HFF-Myc (cell line): ENCODE data around the gene TJP3.
A peak's percentile ranks its signal among the peaks of the same experiment; 100 is the strongest.

ENCODE experiments used
- DNase-seq: peaks from one replicate; pipeline ENCODE4 v3.0.0-alpha.2; 2011; ENCODE audit warnings: low read depth; ENCODE audit errors: extremely low read depth
- H3K4me3 ChIP-seq: replicated peaks from 2 replicates; pipeline ENCODE4 v1.5.1; 2011; ENCODE audit warnings: low read depth, mild to moderate bottlenecking, control low read depth, low read length
- TF ChIP-seq, protein P1 (sequence below): IDR thresholded peaks from 2 replicates; pipeline ENCODE4 v1.5.1; 2012; ENCODE audit warnings: mild to moderate bottlenecking, low read depth, low read length, control low read depth; ENCODE audit errors: missing control alignments

TJP3 gene

DNA sequence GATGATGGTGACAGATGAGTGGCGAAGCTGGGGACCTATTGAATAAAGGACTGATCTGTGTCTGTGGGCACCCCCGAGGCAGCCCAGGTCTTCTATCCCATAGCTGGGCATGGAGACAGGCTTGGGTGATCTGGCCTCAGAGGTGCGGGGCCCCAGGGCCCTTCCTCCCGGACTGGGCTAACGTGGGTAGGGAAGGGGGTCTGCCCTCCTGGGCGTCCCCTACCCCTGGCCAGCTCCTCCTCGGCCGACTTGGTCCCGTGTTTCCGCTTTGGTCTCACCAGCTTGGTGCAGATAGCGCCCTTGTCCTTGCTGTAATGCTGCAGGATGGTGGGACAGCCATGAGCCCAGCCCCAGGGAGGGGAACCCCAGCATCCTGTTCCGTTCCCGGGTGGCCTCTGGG is 74.7 kb downstream of the TJP3 start:
- TF ChIP-seq, protein P1, sequence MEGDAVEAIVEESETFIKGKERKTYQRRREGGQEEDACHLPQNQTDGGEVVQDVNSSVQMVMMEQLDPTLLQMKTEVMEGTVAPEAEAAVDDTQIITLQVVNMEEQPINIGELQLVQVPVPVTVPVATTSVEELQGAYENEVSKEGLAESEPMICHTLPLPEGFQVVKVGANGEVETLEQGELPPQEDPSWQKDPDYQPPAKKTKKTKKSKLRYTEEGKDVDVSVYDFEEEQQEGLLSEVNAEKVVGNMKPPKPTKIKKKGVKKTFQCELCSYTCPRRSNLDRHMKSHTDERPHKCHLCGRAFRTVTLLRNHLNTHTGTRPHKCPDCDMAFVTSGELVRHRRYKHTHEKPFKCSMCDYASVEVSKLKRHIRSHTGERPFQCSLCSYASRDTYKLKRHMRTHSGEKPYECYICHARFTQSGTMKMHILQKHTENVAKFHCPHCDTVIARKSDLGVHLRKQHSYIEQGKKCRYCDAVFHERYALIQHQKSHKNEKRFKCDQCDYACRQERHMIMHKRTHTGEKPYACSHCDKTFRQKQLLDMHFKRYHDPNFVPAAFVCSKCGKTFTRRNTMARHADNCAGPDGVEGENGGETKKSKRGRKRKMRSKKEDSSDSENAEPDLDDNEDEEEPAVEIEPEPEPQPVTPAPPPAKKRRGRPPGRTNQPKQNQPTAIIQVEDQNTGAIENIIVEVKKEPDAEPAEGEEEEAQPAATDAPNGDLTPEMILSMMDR = no peak
- DNase-seq = no peak
- no peak overlapping the region for H3K4me3 ChIP-seq

DNA sequence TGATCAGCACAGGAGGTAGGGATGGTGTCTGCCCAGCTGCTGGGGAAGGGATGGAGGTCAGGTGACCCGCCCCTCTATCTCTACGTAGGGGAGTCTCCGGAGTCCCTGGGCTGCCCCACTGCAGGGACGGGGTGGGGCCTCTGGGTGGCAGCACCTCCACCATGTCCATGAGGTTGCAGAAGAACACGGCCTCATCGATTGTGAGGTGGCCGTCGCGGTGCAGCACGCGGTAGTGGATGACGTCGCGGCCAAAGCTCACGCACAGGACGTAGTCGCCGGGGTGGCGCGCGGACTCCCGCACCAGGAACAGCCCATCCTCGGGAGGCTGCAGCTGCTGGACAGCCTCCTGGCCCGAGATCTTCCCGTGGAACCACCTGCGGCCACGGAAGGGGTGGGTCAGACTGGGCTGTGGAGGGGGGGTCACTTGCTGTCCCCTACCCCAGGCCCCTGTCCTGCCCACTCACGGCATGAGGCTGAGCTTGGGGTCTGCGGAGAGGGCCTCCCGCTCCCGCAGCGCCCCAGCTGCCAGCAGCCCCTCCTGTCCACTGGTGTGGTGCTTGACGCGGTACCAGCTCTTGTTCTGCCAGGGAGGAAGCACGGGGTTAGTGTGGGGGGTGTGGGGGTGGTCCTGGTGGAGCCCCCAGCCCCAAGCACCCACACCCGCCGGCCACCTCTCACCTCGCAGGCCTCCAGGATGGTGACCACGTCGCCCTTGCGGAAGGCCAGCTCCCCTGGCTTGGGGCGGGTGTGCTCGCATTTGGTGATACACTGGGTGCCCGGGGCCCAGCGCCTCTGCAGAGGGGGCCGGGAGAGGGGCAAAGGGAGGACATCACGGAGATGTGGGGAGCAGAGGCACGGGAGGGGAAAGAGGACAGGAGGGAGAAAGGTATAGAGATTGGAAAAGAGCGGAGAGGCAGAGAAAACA is 75.7 kb downstream of the TJP3 start:
- TF ChIP-seq, protein P1 = peak; percentile 24
- no peak overlapping the region for H3K4me3 ChIP-seq
- DNase-seq = no peak

DNA sequence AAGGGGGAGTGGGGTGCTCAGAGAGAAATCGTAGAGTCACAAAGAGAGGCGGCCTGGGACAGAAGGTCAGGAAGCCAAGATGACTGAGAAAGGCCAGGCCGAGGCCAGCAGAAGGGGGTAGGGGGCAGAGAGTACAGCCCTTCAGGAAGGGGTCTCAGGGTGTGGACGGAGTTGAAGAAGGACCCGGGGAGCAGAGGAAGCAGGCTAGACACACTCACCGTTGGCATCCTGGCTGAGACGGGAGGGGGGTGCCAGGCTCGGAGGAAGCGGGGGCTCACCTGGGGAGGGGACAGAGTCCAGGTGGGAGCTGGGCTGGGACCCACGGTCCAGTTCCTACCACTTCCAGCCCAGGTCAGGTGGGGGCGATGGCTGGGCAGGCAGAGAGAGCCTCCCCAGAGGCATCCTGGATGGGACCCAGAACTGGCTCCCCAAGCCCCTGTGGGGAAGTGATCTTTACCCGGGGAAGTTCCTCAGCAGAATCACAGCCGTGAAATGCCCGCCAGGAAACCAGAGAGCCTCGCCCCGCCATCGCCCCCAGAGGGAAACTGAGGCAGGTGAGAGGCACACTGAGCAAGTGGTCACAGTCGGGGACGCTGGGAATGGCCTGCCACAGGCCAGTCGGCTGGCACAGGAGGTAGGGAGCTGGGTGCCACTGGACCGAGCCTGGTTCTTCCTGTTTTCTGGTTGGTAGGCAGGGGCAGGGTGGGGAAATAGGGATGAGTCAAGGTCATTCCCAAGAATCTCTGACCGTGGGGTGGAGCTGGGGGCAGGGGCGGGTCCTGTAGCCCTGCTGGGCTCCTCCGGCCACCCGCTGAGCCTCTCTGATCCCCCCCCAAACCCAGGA is 76.6 kb downstream of the TJP3 start:
- TF ChIP-seq, protein P1 = no peak
- peak overlapping the region; percentile 37 for H3K4me3 ChIP-seq
- DNase-seq = no peak

DNA sequence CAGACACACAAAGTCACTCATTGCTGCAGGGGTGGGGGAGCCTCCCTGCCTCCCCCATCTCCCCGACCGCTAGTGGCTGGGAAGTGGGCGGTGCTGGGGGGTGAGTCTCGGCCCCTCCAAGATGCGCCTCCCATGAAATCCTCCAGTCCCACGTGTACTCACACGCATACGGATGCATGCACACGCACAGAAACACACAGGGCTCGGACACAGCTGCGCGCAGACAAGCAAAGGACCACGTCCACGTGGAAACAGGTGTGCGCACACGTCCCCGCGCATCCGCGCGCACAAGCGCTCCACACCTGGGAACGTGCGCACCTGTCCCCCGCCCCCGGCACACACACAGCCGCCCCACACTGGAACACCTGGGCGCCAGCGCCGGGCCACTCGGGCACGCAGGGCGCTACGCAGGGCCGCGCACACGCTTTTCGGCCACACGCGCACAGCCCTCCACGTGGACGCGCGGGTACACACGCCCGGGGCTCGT is 77.3 kb downstream of the TJP3 start:
- H3K4me3 ChIP-seq = peak overlapping the region; percentile 37
- TF ChIP-seq, protein P1 = no peak
- no peak for DNase-seq

GRCh38 chr19:3785938-3786824 is 78.0 kb downstream of the TJP3 start, which contains the start of gene MATK:
TSS of gene MATK (minus strand) at chr19:3786381. CDS start at chr19:3785135, 1,246 bp downstream.
- peak within 1 kb of the TSS; percentile 37 for H3K4me3 ChIP-seq
- TF ChIP-seq, protein P1 = no peak
- no peak for DNase-seq

GRCh38 chr19:3788996-3789778 is 81.0 kb downstream of the TJP3 start:
- H3K4me3 ChIP-seq = no peak overlapping the region
- no peak for DNase-seq
- TF ChIP-seq, protein P1 = no peak
